PFSK-1 (cell line): ENCODE measurements around the gene MTX2. TPM values are rescaled to one million over a fixed set of nuclear protein-coding genes. Genes with fewer than 3 reads are reported as not detected.

Experiments
- FOXP2 ChIP-seq: optimal IDR thresholded peaks from 2 replicates; pipeline ENCODE3; 2011; ENCODE audit warnings: borderline replicate concordance, control low read depth, inconsistent platforms; ENCODE audit not compliant: insufficient read depth; ENCODE audit errors: extremely low read length, extremely low read depth
- POLR2AphosphoS5 ChIP-seq: IDR thresholded peaks from 2 replicates; pipeline ENCODE4 v1.6.1; 2012; ENCODE audit warnings: low read depth, mild to moderate bottlenecking, control low read depth, low read length, moderate library complexity
- REST ChIP-seq, 2 experiments: IDR thresholded peaks; 2 replicates each; pipeline versions ENCODE4 v1.6.1 to v1.8.0; 2011 to 2012; ENCODE audit warnings: low read depth in 2 of 2, low read length in 2 of 2, control low read depth in 1 of 2, inconsistent platforms in 1 of 2, mild to moderate bottlenecking in 1 of 2, moderate library complexity in 1 of 2; ENCODE audit not compliant: insufficient read depth in 1 of 2
- SIN3A ChIP-seq: IDR thresholded peaks from 2 replicates; pipeline ENCODE4 v1.6.1; 2012; ENCODE audit warnings: mild to moderate bottlenecking, low read length, moderate library complexity, borderline replicate concordance; ENCODE audit not compliant: insufficient read depth
- TAF1 ChIP-seq: IDR thresholded peaks from 2 replicates; pipeline ENCODE4 v1.6.1; 2012; ENCODE audit warnings: low read length, control low read depth, borderline replicate concordance; ENCODE audit not compliant: insufficient read depth
- polyA plus RNA-seq: library from polyadenylated mRNA; unstranded; fragments of >200 nt; gene quantifications from one replicate; pipeline ENCODE4 v1.2.1, GENCODE V29; 2012; ENCODE audit warnings: low read depth, missing spikeins; ENCODE audit not compliant: insufficient read length

MTX2 gene
- polyA plus RNA-seq: 48.1 TPM

- TF ChIP-seq SIN3A (no peak), TAF1 (peak; percentile 61; the same call in 1 of the 2 replicates), POLR2AphosphoS5 (peak; percentile 79), FOXP2 (peak; percentile 61)
Measured at GRCh38 chr2:176269319-176270099, at the start of gene MTX2. TSS of gene MTX2 (plus strand) at chr2:176269442. CDS start at chr2:176269630, 188 bp downstream.

- TF ChIP-seq TAF1 (no peak), SIN3A (no peak), FOXP2 (no peak), POLR2AphosphoS5 (no peak), REST (IDR thresholded peaks at IDR 0.05; ENCODE audit: insufficient read depth in 1 of 2, low read depth in 2 of 2, low read length in 2 of 2) (no peak)
Measured at GRCh38 chr2:176227874-176228273, 41.4 kb upstream of the MTX2 start.

- TF ChIP-seq TAF1 (no peak), POLR2AphosphoS5 (no peak), REST (IDR thresholded peaks at IDR 0.05; ENCODE audit: insufficient read depth in 1 of 2, low read depth in 2 of 2, low read length in 2 of 2) (no peak), FOXP2 (no peak), SIN3A (no peak)
Measured at GRCh38 chr2:176234156-176234555, 35.1 kb upstream of the MTX2 start.

GRCh38 chr2:176234940-176235339, 34.3 kb upstream of the MTX2 start:
- TF ChIP-seq REST (IDR thresholded peaks at IDR 0.05; ENCODE audit: insufficient read depth in 1 of 2, low read depth in 2 of 2, low read length in 2 of 2): no peak
- no peak for TF ChIP-seq FOXP2
- no peak for TF ChIP-seq TAF1
- TF ChIP-seq SIN3A: no peak
- TF ChIP-seq POLR2AphosphoS5: no peak

GRCh38 chr2:176237456-176237855, 31.8 kb upstream of the MTX2 start:
- TF ChIP-seq TAF1: no peak
- no peak for TF ChIP-seq REST (IDR thresholded peaks at IDR 0.05; ENCODE audit: insufficient read depth in 1 of 2, low read depth in 2 of 2, low read length in 2 of 2)
- no peak for TF ChIP-seq FOXP2
- no peak for TF ChIP-seq POLR2AphosphoS5
- TF ChIP-seq SIN3A: no peak
